Putamen (tissue), 1 donor: ENCODE measurements around the gene GPC1.

Source experiments
- DNase-seq: peaks from one replicate; pipeline ENCODE4 v3.0.0-alpha.2; 2016; ENCODE audit warnings: low spot score

GPC1 gene

GRCh38 chr2:240457223-240458043 lies 22.0 kb downstream of the GPC1 start:
- DNase-seq: no peak

DNA sequence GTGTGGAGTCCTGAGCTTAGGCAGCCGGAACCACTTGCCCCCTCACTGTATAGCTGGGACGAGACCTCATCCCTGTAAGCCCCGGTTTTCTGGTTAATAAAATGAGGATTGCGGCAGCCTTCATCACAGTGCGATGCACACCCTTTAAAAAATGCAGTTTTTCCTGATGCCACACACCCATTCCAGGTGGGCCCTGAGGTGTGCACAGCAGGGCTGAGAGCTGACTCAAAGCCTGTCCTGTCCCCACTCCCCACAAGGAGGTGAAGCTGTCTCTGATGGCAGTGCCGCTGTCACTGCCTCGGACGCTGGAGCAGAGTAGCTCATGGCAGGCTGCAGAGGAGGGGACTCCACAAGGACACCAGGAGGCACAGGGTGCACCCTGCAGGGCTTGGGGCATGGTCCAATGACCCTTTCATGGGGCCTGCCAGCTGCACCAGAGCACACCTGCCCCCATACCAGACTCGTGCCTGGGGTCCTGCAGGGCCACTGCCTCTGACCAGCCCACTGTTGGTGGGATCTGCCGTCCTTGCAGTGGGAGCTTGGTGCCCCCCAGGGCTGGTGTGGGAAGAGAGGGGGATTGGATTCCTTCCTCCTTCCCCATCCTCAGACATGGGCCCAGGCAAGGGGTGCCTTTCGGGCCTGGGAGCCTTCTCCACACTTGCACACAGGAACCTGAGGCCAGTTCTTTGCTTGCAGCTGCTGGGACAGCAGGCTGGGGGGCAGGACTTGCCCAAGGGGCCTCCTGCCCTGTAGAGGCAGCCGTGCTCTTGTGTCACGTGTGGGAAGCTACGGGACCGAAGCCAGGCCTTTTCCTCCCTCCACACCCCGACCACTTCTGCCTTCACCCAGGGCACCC lies 22.8 kb downstream of the GPC1 start:
- no peak for DNase-seq

GRCh38 chr2:240458900-240459391 lies 23.5 kb downstream of the GPC1 start:
- no peak for DNase-seq

- no peak for DNase-seq
These were observed 24.2 kb downstream of the GPC1 start for GRCh38 chr2:240459401-240460252.

DNA sequence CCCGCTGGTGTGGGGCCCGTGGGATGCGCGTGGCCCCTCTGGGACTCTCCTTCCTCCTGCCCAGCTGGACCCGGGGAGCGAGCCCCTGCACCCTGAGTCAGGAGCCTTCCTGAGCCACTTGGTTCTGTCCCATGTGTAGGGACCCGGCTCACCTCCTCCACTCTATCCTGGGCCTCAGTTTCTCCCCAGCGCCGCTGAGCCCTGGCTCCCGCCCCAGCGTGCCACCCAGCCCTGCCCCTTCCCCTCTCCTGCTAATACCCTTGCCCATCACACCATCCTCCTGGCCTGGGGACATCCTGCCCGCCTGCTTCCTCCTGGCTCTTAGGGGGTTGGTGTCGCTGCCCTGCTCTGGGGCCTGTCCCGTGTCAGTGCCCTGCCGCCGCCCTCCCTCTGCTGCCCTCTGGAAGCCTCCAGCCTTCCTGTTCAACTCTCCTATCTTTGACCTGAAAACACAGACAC lies 24.8 kb downstream of the GPC1 start:
- DNase-seq: no peak

GRCh38 chr2:240460781-240461431 lies 25.4 kb downstream of the GPC1 start:
- no peak for DNase-seq

DNA sequence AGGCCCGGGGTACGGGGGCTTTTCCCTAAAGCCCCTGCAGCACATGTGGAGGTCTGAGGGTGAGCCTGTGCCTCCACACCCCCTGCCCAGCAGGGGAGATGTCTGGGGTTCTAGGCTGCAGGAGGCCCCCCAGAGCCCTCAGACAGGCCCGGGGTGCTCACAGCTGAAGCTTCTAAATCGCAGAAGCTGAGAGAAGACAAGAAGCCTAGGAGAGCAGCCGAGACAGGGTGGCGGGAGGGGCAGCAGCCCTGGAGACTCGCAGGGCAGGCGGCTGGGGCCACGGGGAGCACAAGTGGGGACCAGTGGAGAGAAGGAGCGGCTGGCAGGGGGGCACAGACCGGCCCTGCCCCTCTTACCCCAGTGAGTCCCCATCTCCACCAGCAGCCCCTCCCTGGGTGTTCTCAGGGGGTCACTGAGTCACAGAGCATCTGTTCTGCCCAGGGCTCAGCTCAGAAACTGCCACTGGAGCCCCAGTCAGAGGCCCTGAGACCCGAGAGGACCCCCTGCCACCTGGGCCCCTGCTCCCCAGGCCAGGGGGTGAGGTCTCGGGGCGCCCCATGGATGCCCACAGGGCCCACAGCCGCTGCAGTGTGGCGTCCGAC lies 26.1 kb downstream of the GPC1 start:
- no peak for DNase-seq

- no peak for DNase-seq
These were observed 26.7 kb downstream of the GPC1 start for GRCh38 chr2:240462073-240462706.

GRCh38 chr2:240462707-240463273 lies 27.3 kb downstream of the GPC1 start:
- DNase-seq: no peak

GRCh38 chr2:240463274-240463865 lies 27.9 kb downstream of the GPC1 start:
- no peak for DNase-seq

DNA sequence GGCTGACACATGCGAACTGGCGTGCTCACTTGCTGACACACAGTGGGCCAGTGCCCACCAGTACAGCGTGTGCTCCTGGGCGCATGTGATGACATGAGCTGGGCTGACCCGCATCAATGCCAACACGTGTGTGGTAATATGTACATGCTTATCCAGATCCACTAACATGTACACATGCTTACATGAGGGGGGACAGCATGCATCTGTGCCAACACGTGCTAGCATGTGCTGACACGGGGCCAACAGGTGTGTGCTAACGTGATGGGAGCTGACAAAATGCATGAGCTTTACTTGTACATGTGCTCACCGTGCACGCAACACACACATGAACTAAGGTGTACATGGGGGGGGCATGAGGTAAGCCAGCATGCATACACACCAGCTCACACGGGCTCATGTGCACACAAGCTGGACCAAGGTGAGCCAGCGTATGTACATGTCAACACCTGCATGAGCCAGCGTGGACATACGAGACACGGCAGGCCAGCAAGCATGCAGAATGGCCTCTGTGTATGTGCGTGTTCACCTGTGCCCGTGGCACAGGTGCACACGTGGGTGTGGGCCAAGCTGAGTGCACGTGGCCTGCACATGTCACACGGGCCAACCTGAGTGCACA lies 28.5 kb downstream of the GPC1 start:
- DNase-seq: no peak

- no peak for DNase-seq
These were observed 29.2 kb downstream of the GPC1 start for GRCh38 chr2:240464514-240465241.

DNA sequence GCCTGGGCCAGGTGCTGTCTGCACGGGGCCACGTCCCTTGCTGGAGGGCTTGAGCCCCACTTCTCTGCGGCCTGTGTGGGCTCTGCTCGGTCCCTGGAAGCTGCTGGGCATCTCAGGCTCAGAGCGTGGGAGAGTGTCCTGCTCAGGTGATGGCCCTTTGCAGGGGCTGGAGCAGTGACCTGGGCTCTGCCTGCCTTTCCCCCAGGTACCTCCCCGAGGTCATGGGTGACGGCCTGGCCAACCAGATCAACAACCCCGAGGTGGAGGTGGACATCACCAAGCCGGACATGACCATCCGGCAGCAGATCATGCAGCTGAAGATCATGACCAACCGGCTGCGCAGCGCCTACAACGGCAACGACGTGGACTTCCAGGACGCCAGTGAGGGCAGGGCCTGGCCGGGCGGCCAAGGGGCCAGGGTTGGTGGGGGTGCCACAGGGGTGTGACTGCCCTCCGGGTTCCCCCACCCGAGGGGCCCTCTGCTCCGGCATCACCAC lies 29.9 kb downstream of the GPC1 start:
- no peak for DNase-seq

- no peak for DNase-seq
These were observed 30.5 kb downstream of the GPC1 start for GRCh38 chr2:240465765-240466578.

DNA sequence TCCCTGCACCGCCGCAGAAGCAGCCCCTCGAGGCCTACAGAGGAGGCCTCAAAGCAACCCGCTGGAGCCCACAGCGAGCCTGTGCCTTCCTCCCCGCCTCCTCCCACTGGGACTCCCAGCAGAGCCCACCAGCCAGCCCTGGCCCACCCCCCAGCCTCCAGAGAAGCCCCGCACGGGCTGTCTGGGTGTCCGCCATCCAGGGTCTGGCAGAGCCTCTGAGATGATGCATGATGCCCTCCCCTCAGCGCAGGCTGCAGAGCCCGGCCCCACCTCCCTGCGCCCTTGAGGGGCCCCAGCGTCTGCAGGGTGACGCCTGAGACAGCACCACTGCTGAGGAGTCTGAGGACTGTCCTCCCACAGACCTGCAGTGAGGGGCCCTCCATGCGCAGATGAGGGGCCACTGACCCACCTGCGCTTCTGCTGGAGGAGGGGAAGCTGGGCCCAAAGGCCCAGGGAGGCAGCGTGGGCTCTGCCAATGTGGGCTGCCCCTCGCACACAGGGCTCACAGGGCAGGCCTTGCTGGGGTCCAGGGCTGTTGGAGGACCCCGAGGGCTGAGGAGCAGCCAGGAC lies 31.2 kb downstream of the GPC1 start:
- DNase-seq: no peak

DNA sequence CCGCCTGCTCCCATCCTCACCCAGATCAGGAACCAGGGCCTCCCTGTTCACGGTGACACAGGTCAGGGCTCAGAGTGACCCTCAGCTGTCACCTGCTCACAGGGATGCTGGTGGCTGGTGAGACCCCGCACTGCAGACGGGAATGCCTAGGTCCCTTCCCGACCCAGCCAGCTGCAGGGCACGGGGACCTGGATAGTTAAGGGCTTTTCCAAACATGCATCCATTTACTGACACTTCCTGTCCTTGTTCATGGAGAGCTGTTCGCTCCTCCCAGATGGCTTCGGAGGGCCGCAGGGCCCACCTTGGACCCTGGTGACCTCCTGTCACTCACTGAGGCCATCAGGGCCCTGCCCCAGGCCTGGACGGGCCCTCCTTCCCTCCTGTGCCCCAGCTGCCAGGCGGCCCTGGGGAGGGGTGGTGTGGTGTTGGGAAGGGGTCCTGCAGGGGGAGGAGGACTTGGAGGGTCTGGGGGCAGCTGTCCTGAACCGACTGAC lies 31.7 kb downstream of the GPC1 start:
- no peak for DNase-seq
